GM12878 (cell line): ENCODE data around the gene BMERB1.

Experiments used
- DPF2 ChIP-seq: fragments of 450-650 bp; IDR thresholded peaks from 2 replicates; pipeline ENCODE4 v1.6.1; 2017; ENCODE audit warnings: mild to moderate bottlenecking
- FOXK2 ChIP-seq: fragments of 450-650 bp; IDR thresholded peaks from 2 replicates; pipeline ENCODE4 v1.6.1; 2017; ENCODE audit warnings: mild to moderate bottlenecking, moderate library complexity
- HDAC6 ChIP-seq: fragments of 200-600 bp; sonication (generic); IDR thresholded peaks from one replicate; pipeline ENCODE4 v1.8.0; 2017; ENCODE audit warnings: antibody characterized with exemption; ENCODE audit not compliant: unreplicated experiment
- POLR2A ChIP-seq: IDR thresholded peaks from 2 replicates; pipeline ENCODE4 v1.6.1; 2011; ENCODE audit warnings: low read depth, mild to moderate bottlenecking, low read length
- SUZ12 ChIP-seq: fragments of 200-600 bp; sonication (generic); IDR thresholded peaks from one replicate; pipeline ENCODE4 v1.6.1; 2018; ENCODE audit warnings: antibody characterized with exemption, mild to moderate bottlenecking; ENCODE audit not compliant: unreplicated experiment
- TF ChIP-seq, protein P1 (sequence below), 3 experiments: IDR thresholded peaks in 2 of 3; conservative IDR thresholded peaks in 1 of 3; 2 replicates each; pipeline ENCODE4 v1.5.1; 2011; ENCODE audit warnings: low read depth in 3 of 3, low read length in 3 of 3, mild to moderate bottlenecking in 3 of 3, control low read depth in 2 of 3, moderate library complexity in 2 of 3, inconsistent platforms in 1 of 3, mixed read lengths in 1 of 3; ENCODE audit not compliant: control insufficient read depth in 2 of 3, insufficient read depth in 1 of 3; ENCODE audit errors: extremely low read depth in 1 of 3

DNA sequence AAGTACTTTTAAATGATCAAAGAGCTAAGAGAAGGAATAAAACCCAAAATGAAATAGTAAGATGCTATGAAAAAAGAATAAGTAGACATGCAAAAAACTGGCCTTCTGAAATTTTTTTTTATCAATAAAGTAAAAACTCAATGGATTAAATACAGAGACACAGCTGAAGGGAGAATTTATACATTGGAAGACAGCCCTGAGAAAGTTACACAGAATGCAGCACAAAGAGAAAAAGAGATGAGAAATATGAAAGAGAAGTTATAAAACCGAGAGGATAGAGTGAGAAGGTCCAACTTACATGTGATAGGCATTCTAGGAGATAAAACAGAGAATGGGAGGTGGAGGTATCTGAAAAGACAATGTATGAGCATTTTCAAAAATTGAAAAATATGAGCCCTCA is 151.6 kb downstream of the BMERB1 start:
- TF ChIP-seq POLR2A, result no peak
- TF ChIP-seq DPF2, result no peak
- TF ChIP-seq SUZ12, result no peak
- TF ChIP-seq, protein P1, sequence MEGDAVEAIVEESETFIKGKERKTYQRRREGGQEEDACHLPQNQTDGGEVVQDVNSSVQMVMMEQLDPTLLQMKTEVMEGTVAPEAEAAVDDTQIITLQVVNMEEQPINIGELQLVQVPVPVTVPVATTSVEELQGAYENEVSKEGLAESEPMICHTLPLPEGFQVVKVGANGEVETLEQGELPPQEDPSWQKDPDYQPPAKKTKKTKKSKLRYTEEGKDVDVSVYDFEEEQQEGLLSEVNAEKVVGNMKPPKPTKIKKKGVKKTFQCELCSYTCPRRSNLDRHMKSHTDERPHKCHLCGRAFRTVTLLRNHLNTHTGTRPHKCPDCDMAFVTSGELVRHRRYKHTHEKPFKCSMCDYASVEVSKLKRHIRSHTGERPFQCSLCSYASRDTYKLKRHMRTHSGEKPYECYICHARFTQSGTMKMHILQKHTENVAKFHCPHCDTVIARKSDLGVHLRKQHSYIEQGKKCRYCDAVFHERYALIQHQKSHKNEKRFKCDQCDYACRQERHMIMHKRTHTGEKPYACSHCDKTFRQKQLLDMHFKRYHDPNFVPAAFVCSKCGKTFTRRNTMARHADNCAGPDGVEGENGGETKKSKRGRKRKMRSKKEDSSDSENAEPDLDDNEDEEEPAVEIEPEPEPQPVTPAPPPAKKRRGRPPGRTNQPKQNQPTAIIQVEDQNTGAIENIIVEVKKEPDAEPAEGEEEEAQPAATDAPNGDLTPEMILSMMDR (IDR thresholded peaks at IDR 0.05 in 2 of 3, conservative IDR thresholded peaks at IDR 0.05 in 1 of 3; ENCODE audit: control insufficient read depth in 2 of 3, extremely low read depth in 1 of 3, insufficient read depth in 1 of 3, low read depth in 3 of 3, low read length in 3 of 3), result no peak
- no peak for TF ChIP-seq HDAC6
- TF ChIP-seq FOXK2, result no peak
